NCI-H2029 treated with DMSO at 0.1 percent for 48 hours (cell line): ENCODE results near the gene CRYAA.
"Not testable (repeated sequence)": the region's sequence is repeated elsewhere in the genome, so short reads cannot be mapped to it uniquely, and the experiment has no call there.

Source experiments
- DNase-seq: peaks from one replicate; lab custom pipeline; 2025; lab: John Stamatoyannopoulos, UW

The CRYAA gene

DNA sequence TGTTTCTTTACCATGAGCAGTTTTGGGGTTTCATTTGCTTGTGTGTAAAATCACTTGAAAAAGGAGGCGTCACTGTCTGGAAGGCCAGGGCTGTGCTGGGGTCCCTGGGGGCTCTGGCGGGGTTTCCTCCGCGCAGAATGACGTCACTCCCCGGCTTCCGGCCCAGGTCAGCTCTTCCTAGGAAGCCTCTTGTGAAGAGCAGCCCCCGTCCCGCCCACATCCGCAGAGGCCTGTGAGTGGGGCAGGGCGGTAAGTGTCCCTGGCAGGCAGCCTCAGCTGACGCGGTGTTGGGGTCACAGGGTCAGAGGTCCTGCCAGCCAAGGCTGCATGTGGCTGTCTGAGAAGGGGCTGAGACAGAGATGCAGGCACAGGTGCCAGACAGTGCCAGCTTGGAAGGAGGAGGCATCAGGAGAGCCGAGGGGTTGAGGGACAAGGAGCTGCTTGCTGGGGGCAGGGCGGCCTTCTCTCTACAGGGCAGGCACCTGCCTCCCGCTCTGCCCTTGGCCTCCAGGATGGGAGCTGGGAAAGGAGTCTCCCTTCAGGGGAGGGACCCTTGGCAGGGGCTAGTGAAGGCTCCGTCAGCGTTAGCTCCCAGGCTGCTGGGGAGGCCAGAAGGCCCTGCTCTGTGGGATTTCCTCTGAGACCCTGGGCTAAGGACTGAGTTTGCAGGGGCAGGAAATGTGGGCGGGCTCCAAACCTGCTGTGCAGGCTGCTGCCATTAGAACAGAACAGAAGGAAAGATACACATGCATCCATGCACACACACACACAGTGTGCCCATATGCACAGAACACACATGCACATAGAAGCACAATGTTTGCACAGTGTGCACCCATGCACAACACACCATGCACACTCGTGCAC is 8.5 kb downstream of the CRYAA start:
- DNase-seq, result not testable (repeated sequence)

DNA sequence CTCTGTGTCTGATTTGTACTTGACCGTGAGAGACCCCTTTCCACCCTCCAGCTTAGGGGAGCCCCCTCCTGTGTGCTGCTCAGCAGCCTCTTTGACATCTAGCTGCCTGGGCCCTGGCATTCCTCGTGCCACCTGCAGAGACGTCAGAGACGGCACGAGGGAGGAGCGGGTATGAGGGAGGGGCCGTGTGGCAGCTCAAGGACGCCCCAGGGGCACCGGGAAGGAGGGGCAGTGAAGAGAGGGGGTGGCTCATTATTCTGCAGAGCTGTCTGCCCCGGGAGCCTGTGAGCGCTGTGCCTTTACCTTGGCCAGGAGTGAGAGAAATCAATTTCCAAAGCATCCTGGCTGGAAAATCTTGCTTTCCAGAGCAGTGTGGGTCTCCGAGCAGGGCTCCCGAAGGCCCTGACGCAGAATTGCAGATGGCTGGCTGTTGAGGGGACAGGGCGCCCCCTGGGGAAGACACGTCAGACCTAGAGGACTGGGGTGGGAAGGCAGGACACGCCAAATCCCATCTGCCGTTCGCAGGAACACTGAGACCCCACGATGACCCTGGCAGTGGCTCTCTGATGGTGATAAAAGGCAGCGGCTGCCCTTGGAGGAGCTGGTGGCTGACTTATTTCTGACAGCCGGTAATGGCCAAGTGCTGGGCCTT is 9.5 kb downstream of the CRYAA start:
- DNase-seq, result not testable (repeated sequence)

DNA sequence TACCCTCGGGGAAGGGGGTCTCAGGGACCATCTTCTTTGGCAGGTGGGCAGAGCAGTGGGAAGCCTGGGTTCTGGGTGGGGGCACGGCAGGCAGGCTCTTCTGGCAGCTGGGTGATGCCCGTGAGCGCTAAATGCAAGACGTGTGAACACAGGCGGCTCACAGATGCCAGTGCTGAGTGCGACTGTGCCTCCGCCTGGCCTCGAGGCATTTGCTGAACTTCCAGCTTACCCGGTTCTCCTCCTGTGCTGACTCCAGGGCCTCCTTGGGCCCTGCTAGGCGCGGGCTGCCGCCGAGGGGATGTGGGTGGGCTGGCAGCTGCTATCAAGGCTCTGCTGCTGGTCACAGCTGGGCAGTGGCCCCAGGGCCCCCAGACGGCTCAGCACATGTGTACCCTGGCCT is 12.2 kb downstream of the CRYAA start:
- not testable (repeated sequence) for DNase-seq

- DNase-seq, result not testable (repeated sequence)
Observed at GRCh38 chr21:43187268-43187667, 18.5 kb downstream of the CRYAA start.

DNA sequence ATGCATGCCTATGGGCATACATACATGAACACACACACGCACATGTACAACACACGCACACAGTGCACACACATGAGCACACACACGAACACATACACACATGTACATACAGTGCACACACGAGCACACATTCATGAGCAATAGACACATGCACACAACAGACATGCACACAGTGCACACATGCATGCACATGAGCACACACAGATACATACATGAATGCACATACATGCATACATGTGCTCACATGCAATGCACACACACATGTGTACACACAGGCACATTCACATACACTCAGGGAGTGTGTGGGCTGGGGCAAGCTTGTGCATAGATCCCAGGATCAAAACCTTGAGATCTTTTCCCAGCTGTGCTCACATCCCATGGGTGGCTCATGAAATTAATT is 18.9 kb downstream of the CRYAA start:
- DNase-seq, result no peak

- DNase-seq, result no peak
Observed at GRCh38 chr21:43188181-43188580, 19.4 kb downstream of the CRYAA start.

- DNase-seq, result no peak
Observed at GRCh38 chr21:43188592-43189210, 19.9 kb downstream of the CRYAA start.

GRCh38 chr21:43189936-43190335 is 21.1 kb downstream of the CRYAA start:
- DNase-seq, result no peak

- no peak for DNase-seq
Observed at GRCh38 chr21:43190544-43190943, 21.7 kb downstream of the CRYAA start.

GRCh38 chr21:43190951-43191350 is 22.1 kb downstream of the CRYAA start:
- DNase-seq, result no peak

DNA sequence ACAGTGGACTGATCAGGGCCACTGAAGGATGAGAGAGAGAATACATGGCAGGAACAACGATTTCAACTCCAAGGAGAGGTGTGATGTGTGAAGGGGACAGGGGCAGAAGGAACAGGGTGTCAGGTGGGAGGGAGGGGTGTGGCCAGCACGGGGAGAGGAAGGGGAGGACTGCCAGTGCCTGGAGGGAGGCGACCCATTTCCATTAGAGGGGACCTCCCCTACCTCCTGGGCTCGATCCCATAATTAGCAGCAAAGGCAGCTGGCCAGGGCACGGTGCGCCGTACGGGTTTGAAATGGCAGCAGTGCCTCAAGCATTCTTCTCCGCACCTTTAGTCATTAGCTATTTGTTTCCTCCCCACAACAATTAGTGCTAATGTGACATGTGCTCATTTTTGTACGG is 22.7 kb downstream of the CRYAA start:
- no peak for DNase-seq

GRCh38 chr21:43191971-43192370 is 23.2 kb downstream of the CRYAA start:
- DNase-seq, result no peak

GRCh38 chr21:43192501-43193081 is 23.8 kb downstream of the CRYAA start:
- DNase-seq, result no peak

DNA sequence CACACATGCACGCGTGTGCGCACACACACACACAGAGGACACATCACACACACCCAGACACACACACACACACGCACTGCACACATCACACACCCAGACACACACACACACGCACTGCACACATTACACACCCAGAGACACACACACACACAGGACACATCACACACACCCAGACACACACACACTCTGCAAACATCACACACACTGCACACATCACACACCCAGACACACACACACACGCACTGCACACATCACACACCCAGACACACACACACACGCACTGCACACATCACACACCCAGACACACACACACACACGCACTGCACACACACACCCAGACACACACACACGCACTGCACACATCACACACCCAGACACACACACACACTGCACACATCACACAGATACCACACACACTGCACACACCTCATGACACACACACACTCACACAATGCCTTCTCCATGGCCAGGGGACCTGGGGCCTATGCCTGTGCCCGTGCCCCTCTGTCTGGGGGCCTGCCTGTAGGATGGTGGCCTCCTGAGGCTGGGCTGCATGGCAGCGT is 24.4 kb downstream of the CRYAA start:
- no peak for DNase-seq

GRCh38 chr21:43193651-43194302 is 25.0 kb downstream of the CRYAA start:
- DNase-seq, result no peak

DNA sequence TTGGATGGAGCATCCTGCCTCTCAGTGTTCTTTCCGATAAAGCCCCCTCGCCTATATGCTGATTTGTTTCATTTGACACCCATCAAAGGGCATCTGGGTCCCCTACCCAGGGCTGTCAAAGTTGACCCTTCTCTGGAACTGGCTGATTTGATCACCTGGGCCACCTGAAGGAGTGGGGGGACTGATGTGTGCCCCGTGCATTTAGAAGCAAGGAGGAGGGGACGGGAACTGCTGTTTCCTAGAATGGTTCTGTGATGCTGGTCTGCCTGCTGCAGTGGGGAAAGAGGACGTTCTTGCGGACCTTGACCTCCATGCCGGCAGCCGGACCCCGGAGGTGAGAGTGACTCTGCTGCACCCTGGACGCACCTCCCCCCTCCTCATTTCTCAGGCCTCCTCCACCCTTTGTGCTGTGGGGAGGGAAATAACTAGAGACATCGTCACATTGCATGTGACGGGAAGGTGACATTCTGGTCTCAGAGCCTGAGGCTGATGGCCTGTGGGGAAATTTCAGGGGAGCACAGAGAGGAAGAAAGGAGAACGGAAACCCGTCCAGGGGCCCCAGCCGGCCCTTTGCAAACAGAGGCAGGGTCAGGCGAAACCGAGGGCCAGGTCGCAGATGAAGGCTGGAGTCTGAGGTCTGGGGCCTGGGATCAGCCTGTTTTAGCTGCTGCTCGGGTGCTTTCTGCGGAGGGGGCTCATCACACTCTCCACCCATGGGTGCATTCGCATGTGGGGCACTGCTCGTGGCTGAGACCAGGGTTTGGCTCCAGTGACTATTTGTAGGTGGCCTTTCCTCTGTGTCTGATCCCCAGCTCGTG is 25.7 kb downstream of the CRYAA start:
- DNase-seq, result no peak

- DNase-seq, result no peak
Observed at GRCh38 chr21:43195121-43196021, 26.6 kb downstream of the CRYAA start.

GRCh38 chr21:43196826-43197225 is 28.0 kb downstream of the CRYAA start:
- no peak for DNase-seq

DNA sequence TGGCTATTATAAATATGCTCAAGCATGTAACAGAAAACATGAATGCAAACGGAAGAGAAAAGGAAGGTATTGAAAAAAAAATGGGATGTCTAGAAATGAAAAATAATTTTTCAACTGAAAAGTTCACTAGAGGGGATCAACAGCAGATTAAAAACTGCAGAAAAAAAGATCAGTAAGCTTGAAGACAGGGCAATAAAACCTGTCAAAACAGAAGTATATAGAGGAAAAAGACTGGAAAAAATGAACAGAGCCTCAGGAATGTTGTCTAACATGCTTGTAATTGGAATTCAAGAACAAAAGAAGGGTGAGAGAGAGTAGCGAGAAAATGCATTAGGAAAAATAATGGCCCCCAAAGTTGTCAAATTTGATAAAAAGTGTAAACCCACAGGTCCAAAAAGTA is 29.6 kb downstream of the CRYAA start:
- DNase-seq, result no peak

GRCh38 chr21:43201491-43201890 is 32.7 kb downstream of the CRYAA start:
- no peak for DNase-seq
